ENCODE results near the gene C2orf49.
"Not testable (repeated sequence)": the region's sequence is repeated elsewhere in the genome, so short reads cannot be mapped to it uniquely, and the experiment has no call there.

The C2orf49 gene

DNA sequence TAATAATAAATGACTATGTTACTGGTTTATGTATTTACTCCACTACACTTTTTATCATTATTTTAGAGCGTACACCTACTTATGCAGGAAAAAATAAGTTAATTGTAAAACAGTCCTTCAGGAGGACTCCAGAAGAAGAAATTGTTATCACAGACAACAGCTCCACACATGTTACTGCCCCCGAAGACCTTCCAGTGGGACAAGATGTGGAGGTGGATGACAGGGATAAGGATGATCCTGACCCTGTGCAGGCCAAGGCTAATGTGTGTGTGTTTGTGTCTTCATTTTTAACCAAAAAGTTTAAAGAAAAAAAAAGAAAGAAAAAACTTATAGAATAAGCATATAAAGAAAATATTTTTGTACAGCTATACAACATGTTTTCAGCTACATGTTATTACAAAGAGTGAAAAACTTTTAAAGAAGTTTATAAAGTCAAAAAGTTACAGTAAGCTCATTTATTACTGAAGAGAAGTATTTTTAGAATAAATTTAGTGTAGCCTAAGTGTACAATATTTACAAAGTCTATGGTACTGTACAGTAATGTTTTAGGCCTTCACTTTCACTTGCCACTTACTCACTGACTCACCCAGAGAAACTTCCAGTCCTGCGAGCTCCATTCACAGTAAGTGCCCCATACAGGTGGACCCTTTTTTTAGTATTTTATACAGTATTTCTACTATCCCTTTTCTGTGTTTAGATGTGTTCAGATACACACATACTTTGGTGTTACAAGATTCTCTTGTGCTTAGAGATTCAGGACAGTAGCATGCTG is 15.3 kb upstream of the C2orf49 start:
- DNase-seq: no peak

DNA sequence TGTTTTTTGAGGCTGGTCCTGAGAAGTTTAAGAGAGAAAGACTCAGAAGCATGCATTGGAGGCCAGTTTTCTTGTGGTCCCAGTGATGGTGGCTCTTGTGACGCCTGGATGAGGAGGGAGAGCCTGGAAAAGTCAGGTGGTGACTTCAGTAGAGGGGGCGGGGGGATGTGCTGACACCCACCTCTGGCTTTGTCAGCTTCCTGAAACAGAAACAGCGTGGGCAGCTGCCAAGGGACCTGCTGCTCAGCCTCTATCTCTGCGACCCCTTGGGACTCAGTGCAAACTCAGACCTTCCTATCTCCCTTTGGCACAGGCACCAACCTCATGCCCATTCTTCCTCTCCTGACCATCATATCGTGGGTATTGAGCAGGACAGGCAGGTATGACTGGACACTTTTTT is 14.2 kb upstream of the C2orf49 start:
- DNase-seq: no peak

DNA sequence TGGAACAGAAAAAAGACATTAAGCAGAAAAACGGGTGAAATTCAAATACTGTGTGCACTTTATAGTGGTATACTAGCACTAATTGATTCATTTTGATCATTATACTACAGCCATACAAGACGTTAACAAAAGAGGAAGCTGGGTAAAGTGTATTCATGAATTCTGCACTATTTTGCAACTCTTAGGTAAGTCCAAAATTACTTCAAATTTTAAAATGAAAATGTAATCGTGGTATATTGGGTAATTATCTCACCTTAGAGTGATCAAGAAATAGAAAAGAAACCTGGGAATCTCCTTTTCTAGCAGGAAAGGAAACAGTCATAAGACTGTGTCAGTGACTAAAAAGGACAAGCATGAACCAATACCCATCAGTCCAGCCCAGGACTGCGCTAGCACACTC is 13.2 kb upstream of the C2orf49 start:
- DNase-seq: no peak

- DNase-seq: no peak
Measured at GRCh38 chr2:105324732-105325131, 12.6 kb upstream of the C2orf49 start.

DNA sequence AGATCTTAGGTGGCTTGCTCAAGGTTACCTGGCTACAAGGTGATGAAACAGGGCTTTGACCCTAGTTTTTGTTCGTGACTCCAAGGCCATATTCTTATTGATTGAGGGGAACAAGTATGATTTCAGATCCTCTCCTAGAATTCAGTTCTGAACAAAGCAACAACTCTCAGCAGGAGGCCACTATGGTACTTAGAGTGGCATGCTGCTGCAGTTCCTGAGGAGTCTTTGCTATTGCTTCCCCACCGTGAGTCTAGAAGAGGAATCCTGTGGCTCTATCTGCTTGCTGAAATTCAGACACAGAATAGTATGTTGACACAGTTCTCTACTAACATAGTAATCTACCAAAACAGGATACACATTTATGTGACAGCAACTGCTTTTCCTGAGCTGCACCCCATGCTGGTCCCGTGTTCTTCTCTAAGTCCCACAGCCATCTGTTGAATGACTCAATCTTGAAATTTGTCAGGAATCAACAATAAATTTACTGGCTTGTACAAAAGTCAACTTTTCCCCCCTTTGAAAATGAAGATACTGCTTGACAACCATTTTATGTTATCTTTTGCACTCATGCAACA is 11.9 kb upstream of the C2orf49 start:
- no peak for DNase-seq

- DNase-seq: not testable (repeated sequence)
Measured at GRCh38 chr2:105327271-105327670, 10.1 kb upstream of the C2orf49 start.

DNA sequence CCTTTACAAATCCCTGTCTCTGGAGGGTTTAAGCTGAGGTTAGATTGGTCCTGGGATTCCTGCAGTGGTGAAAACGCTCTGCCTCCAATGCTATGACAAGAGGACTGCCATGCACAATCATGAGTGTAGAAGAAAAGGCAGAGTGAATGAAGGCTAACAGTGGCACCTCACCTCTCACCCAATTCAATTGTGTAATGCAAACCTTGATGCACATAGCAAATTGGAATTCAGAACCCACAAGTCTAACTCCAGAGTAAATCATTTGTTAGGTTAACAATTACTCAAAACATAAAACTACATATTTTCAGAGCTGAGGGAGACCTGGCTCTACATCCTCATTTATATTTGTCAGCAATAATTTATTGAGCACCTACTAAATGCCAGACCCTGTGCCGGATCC is 9.7 kb upstream of the C2orf49 start:
- no peak for DNase-seq

DNA sequence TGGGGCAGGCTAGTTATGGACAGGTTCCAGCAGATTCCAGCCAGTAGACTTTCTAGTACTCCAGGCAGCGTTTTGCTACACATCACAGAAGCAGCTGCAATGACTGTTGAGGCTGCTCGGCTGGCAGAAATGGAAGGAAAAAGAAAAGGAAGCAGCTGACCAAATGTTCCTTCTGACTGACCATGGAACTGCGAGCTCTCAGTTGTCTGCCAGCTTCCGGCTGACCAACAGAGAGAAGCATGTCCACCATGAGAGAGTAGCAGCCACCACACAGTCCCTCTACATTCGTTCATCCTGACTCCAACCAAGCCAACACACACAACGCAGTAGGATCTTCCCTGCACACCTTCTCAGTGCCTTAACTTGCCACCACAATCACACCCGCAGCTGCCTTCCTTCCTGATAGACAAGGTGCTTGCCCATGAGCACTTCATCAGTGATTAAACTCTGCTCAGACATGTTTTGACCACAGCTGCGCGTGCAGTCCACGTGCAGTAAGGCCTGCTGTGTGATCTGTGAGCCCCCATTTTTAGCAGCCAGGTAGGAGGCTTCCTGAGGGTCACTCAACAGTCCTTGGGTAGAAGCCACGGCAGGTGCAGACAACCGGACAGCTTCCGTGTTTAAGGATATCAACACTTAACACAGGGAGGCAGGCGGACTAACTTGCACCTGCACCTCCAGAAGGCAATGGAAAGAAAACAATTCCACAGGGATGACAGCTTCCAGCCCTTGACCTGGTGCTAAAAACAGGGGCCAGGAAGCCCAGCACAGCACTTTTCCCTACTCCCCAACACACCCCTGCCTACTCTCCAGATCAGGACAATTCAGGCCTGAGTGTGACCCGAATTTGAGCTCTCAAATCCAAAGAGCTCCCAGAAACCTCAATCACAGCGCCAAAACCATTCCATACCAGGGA is 8.8 kb upstream of the C2orf49 start:
- no peak for DNase-seq

GRCh38 chr2:105329197-105329554 is 8.2 kb upstream of the C2orf49 start:
- no peak for DNase-seq

GRCh38 chr2:105329561-105330495 is 7.5 kb upstream of the C2orf49 start, which contains the start of gene TGFBRAP1:
TGFBRAP1 (minus strand) TSS chr2:105329735; CDS start chr2:105308301, 21,434 bp downstream.
- no peak for DNase-seq

DNA sequence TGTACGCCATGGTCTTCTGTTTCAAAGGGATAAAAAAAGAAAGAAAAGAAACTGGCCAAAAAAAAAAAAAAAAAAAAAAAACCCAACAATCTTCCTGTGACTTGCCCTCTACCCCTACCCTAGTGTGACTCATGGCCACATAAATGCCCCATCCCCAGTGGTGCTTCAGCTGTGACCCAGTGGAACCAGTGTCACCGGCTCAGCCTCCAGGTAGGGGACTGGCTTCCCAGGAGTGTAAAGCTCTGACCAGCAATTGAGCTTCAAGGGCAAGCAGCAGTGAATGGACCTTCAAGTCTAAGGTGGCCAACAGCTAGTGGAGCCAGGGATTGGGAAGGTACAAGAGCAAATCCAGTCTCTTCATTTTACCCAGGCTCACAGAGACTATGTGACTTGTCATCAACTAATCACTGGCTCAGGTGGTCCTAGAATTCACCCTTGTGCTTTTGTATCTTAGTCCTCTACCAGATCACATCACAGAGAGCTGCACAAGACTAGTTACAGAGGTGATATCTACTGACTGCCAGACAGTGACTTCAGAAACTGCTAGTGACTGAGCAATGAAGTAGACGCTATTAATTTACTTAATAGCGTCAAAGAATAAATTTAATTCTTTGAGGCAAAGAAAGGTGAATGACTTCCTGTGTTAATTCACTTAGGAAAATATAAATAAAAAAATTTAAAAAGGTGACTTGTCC is 6.5 kb upstream of the C2orf49 start:
- DNase-seq: no peak

- no peak for DNase-seq
Measured at GRCh38 chr2:105334211-105334610, 3.1 kb upstream of the C2orf49 start.

DNA sequence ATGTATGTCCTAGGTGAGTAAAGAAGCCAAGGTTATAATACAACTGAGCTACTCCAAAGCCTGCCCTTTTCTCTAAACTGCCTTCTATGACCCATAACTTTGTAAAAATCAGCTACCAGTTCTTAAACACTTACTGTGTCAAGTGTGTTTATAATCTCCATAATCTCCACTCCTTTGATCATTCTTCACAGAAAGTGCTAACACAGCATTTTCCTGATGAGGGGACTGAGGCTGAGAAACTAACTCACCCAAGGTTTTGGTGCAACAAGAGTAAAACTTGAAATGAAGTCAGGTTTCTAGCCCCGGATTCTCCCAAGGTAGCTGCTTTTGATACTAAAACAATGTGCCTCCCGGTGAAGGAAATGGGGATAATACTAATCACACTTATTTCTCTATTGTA is 1.9 kb upstream of the C2orf49 start:
- no peak for DNase-seq

DNA sequence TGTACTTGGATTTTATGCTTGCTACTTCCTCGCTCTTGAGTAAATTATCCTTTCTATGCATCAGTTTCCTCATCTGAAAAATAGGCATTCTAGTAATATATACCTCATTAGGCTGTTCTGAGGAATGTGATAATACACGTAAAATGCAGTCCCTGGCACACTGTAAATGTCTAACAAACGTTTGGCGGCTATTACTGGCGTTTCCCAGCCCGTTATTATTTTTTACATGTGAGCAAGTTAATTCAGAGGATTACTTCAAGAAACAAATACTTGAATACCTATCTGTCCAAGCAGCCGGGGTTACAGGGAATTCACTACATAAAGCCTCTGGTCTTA is 586 bp upstream of the C2orf49 start:
- no peak for DNase-seq

- DNase-seq: no peak
Measured at GRCh38 chr2:105338020-105338385, 663 bp downstream of the C2orf49 start.

- no peak for DNase-seq
Measured at GRCh38 chr2:105339414-105339813, 2.1 kb downstream of the C2orf49 start.

GRCh38 chr2:105344704-105345345 is 7.5 kb downstream of the C2orf49 start:
- DNase-seq: peak; percentile 20

DNA sequence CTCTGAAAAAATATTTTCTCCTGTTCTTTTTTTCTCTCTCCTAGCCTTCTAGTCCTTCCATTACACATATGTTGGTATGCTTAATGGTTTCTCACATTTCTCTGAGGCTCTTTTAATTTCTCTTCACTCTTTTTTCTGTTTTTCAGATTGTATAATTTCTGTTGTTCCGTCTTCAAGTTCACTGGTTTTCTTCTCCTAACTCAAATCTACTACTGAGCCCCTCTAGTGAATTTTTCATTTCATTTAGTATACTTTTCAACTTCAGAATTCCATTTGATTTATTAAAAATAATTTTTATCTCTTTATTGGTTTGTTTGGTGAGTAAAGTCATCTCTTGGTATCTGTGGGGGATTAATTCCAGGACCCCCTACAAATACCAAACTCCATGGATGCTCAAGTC is 19.8 kb downstream of the C2orf49 start:
- no peak for DNase-seq

- no peak for DNase-seq
Measured at GRCh38 chr2:105358593-105358992, 21.3 kb downstream of the C2orf49 start.

GRCh38 chr2:105361102-105361889 is 24.0 kb downstream of the C2orf49 start:
- no peak for DNase-seq
